ENCODE measurements around the gene LVRN.
"Not testable (repeated sequence)": the region's sequence is repeated elsewhere in the genome, so short reads cannot be mapped to it uniquely, and the experiment has no call there.

LVRN gene
- 0 to 0.27 (median 0.06) reads per million in 18 experiments for total RNA-seq

- no peak for DNase-seq
Measured at GRCh38 chr5:115962239-115962564, at the start of gene LVRN. Gene LVRN (plus strand): TSS chr5:115962475. CDS start chr5:115962618, 143 bp downstream.

- DNase-seq = not testable (repeated sequence)
Measured at GRCh38 chr5:115913623-115914400, 48.5 kb upstream of the LVRN start.

GRCh38 chr5:115920171-115920725, 42.0 kb upstream of the LVRN start:
- no peak for DNase-seq

- DNase-seq = not testable (repeated sequence)
Measured at GRCh38 chr5:115928578-115929407, 33.5 kb upstream of the LVRN start.

GRCh38 chr5:115930171-115930570, 32.1 kb upstream of the LVRN start:
- DNase-seq = not testable (repeated sequence)

GRCh38 chr5:115930630-115931337, 31.5 kb upstream of the LVRN start:
- DNase-seq = no peak

- DNase-seq = no peak
Measured at GRCh38 chr5:115932991-115933390, 29.3 kb upstream of the LVRN start.

- no peak for DNase-seq
Measured at GRCh38 chr5:115934388-115934974, 27.8 kb upstream of the LVRN start.

GRCh38 chr5:115936031-115936430, 26.2 kb upstream of the LVRN start:
- DNase-seq = no peak

- DNase-seq = no peak
Measured at GRCh38 chr5:115939059-115939458, 23.2 kb upstream of the LVRN start.

GRCh38 chr5:115940080-115940810, 22.0 kb upstream of the LVRN start:
- no peak for DNase-seq

- DNase-seq = peak; percentile 5 to 31
Measured at GRCh38 chr5:115941051-115941675, 21.1 kb upstream of the LVRN start.

- DNase-seq = no peak
Measured at GRCh38 chr5:115944501-115944900, 17.8 kb upstream of the LVRN start.

- DNase-seq = no peak
Measured at GRCh38 chr5:115946655-115947054, 15.6 kb upstream of the LVRN start.

GRCh38 chr5:115947260-115947659, 15.0 kb upstream of the LVRN start:
- no peak for DNase-seq

GRCh38 chr5:115948091-115948534, 14.2 kb upstream of the LVRN start:
- DNase-seq = peak; percentile 33 to 59

GRCh38 chr5:115949096-115949495, 13.2 kb upstream of the LVRN start:
- DNase-seq = no peak

GRCh38 chr5:115952588-115952987, 9.7 kb upstream of the LVRN start:
- DNase-seq = no peak

GRCh38 chr5:115954144-115954543, 8.1 kb upstream of the LVRN start:
- DNase-seq = no peak

GRCh38 chr5:115956957-115957356, 5.3 kb upstream of the LVRN start:
- DNase-seq = no peak
